KMS-11 (cell line): Measurements from ENCODE around the gene PTPRN2.

Source experiments
- H2AFZ ChIP-seq: fragments of 200-600 bp; sonication (generic); 2 replicates; pipeline ENCODE4 v1.6.1; 2016; ENCODE audit warnings: antibody characterized with exemption, mixed run types, low read depth
- H3K27ac ChIP-seq: fragments of 200-600 bp; sonication (generic); 2 replicates; pipeline ENCODE4 v1.6.1; 2016; ENCODE audit warnings: mild to moderate bottlenecking, mixed run types
- H3K27me3 ChIP-seq: fragments of 200-600 bp; sonication (generic); 2 replicates; pipeline ENCODE4 v1.6.1; 2017; ENCODE audit warnings: mild to moderate bottlenecking, low read depth, mixed run types, moderate library complexity; ENCODE audit not compliant: insufficient read depth
- H3K36me3 ChIP-seq: fragments of 200-600 bp; sonication (generic); 2 replicates; pipeline ENCODE4 v1.6.1; 2017; ENCODE audit warnings: mild to moderate bottlenecking, mixed run types; ENCODE audit not compliant: insufficient read depth
- H3K4me1 ChIP-seq: fragments of 200-600 bp; sonication (generic); 2 replicates; pipeline ENCODE4 v1.6.1; 2016; ENCODE audit warnings: mild to moderate bottlenecking, low read depth, mixed run types; ENCODE audit not compliant: poor library complexity, severe bottlenecking
- H3K4me2 ChIP-seq: fragments of 200-600 bp; sonication (generic); 2 replicates; pipeline ENCODE4 v1.7.0; 2016; ENCODE audit warnings: mild to moderate bottlenecking, mixed run types
- H3K4me3 ChIP-seq: fragments of 200-600 bp; sonication (generic); IDR thresholded peaks from 2 replicates; pipeline ENCODE4 v1.6.1; 2017; ENCODE audit warnings: low read depth, low read length, mixed read lengths; ENCODE audit not compliant: insufficient read depth
- H3K79me2 ChIP-seq: fragments of 200-600 bp; sonication (generic); 2 replicates; pipeline ENCODE4 v1.6.1; 2016; ENCODE audit warnings: low read depth, mixed run types; ENCODE audit not compliant: insufficient read depth
- H3K9ac ChIP-seq: fragments of 200-600 bp; sonication (generic); 2 replicates; pipeline ENCODE4 v1.6.1; 2016; ENCODE audit warnings: mild to moderate bottlenecking, mixed run types
- H4K20me1 ChIP-seq: fragments of 200-600 bp; sonication (generic); 2 replicates; pipeline ENCODE4 v1.6.1; 2016; ENCODE audit warnings: mild to moderate bottlenecking, mixed run types; ENCODE audit not compliant: insufficient read depth
- TF ChIP-seq, protein P1 (sequence below): fragments of 200-600 bp; sonication (generic); conservative IDR thresholded peaks from 2 replicates; pipeline ENCODE4 v1.6.1; 2017; ENCODE audit warnings: low read depth, mild to moderate bottlenecking, antibody characterized with exemption, low read length, moderate library complexity, mixed read lengths

PTPRN2 gene

DNA sequence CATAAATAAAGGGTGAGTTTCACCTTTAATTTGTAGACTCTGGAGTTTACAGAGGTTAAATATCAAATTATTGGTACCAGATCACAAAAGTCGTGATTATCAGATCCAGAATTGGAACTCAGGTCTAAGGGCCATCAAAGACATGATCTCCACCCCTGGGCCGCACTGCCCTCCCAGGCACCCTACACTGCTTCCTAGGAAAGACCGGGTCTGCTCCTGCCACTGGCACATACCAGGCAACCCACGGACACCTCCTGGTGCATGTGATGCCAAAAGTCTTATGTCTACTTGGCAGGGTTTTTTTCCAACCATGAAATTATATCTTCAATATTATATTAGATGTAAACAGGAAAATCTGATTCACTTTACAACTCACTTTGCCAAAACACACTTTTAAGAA, 452.8 kb downstream of the PTPRN2 start:
- H3K27me3 ChIP-seq = peaks cover 8% of the 10 kb centered on the region; the same call in 1 of the 2 replicates

DNA sequence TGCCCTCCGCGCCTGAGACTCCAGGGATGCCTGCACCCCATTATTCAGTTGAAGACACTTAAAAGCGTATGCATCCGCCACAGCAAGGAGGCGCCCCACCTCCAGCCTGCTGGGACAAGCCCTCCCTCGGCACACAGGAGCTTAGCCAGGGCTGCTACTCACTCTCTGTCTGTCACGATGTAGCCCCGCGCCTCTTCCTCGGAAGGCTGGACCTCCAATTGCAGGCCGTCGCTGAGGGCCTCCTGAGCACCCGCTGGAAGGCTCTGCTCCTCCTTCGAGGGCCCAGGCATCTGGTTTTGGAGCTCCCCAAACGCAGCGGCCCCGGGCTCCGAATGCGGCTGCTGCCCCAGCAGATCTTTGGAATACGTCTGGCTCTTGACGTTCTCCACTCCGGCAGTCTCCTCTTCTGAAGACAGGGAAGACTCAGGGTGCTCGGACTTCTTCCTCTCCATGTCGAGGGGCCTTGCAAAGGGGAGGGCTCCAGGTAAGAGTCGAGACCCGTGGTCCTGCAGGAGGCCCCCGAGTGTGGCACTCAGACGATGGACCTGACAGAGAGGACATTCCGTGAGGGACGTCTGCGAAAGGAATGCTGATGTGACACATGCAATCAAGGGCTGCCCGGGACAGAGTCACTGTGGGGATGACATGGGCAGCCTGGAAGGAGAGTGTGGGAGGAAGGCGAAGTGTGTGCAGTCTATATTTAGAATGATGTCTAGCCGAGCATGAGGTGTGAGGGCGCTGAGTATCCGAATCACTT, 453.9 kb downstream of the PTPRN2 start:
- H3K4me2 ChIP-seq = no peak overlapping the region
- no peak overlapping the region for H3K9ac ChIP-seq
- no peaks in the 10 kb centered on the region for H3K36me3 ChIP-seq
- no peak overlapping the region for H2AFZ ChIP-seq
- H3K4me1 ChIP-seq = no peaks in the 10 kb centered on the region
- peaks cover 1% of the 10 kb centered on the region; the same call in 1 of the 2 replicates for H3K27me3 ChIP-seq
- TF ChIP-seq, protein P1, sequence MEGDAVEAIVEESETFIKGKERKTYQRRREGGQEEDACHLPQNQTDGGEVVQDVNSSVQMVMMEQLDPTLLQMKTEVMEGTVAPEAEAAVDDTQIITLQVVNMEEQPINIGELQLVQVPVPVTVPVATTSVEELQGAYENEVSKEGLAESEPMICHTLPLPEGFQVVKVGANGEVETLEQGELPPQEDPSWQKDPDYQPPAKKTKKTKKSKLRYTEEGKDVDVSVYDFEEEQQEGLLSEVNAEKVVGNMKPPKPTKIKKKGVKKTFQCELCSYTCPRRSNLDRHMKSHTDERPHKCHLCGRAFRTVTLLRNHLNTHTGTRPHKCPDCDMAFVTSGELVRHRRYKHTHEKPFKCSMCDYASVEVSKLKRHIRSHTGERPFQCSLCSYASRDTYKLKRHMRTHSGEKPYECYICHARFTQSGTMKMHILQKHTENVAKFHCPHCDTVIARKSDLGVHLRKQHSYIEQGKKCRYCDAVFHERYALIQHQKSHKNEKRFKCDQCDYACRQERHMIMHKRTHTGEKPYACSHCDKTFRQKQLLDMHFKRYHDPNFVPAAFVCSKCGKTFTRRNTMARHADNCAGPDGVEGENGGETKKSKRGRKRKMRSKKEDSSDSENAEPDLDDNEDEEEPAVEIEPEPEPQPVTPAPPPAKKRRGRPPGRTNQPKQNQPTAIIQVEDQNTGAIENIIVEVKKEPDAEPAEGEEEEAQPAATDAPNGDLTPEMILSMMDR = no peak
- no peak overlapping the region for H3K27ac ChIP-seq
- H3K4me3 ChIP-seq = no peak overlapping the region
- no peaks in the 10 kb centered on the region for H3K79me2 ChIP-seq
- H4K20me1 ChIP-seq = no peaks in the 10 kb centered on the region

More for the DNA sequence above, 452.8 kb downstream of the PTPRN2 start:
- H2AFZ ChIP-seq = no peak overlapping the region
- H3K4me3 ChIP-seq = no peak overlapping the region
- TF ChIP-seq, protein P1 = no peak
- H4K20me1 ChIP-seq = no peaks in the 10 kb centered on the region
- H3K79me2 ChIP-seq = no peaks in the 10 kb centered on the region
- no peak overlapping the region for H3K4me2 ChIP-seq
- H3K4me1 ChIP-seq = no peaks in the 10 kb centered on the region
- H3K27ac ChIP-seq = no peak overlapping the region
- no peaks in the 10 kb centered on the region for H3K36me3 ChIP-seq
- no peak overlapping the region for H3K9ac ChIP-seq

DNA sequence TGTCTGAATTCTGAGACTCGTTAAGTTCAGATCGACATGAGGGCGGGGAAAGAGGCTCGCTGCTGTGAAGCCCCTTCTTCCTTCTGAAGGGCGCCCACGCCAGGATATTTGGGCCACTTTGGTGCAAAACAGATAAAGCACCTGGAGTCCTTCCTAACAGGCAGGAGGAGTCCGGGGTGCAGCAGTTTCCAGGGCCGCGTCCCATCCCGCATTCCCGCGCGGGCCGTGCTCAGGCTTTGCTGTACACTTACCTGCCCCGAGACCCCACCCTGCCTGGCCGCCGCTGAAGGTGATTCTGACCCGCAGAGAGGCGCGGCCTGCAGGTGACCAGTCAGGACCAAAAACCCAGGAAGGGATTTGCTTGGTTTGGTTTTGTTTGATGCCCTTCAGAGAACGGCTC, 454.6 kb downstream of the PTPRN2 start:
- H3K36me3 ChIP-seq = no peaks in the 10 kb centered on the region
- no peak overlapping the region for H3K4me2 ChIP-seq
- no peaks in the 10 kb centered on the region for H3K27me3 ChIP-seq
- TF ChIP-seq, protein P1 = no peak
- no peak overlapping the region for H3K27ac ChIP-seq
- H3K9ac ChIP-seq = no peak overlapping the region
- no peaks in the 10 kb centered on the region for H4K20me1 ChIP-seq
- H2AFZ ChIP-seq = no peak overlapping the region
- no peaks in the 10 kb centered on the region for H3K79me2 ChIP-seq
- H3K4me1 ChIP-seq = no peaks in the 10 kb centered on the region
- no peak overlapping the region for H3K4me3 ChIP-seq

DNA sequence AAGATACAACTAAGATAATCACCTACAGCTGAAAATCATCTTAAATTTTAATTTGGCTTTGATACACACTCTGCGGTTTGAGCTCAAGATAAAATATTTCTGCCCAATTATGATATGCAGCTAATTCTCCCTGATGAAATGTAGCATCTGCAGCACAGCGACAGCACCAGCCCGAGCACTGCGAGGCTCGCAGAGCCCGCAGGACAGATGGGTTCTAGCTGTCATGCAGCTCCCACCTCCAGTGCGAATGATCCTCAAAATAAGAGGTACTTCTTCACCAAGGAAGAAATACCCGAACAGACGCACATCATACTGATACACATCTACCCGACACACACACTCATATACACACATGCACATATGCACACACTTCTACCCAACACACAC, 457.6 kb downstream of the PTPRN2 start:
- no peak overlapping the region for H3K27ac ChIP-seq
- no peak overlapping the region for H3K4me2 ChIP-seq
- no peaks in the 10 kb centered on the region for H3K79me2 ChIP-seq
- no peaks in the 10 kb centered on the region for H4K20me1 ChIP-seq
- TF ChIP-seq, protein P1 = no peak
- H2AFZ ChIP-seq = no peak overlapping the region
- no peak overlapping the region for H3K4me3 ChIP-seq
- H3K9ac ChIP-seq = no peak overlapping the region
- no peaks in the 10 kb centered on the region for H3K4me1 ChIP-seq
- no peaks in the 10 kb centered on the region for H3K27me3 ChIP-seq
- no peaks in the 10 kb centered on the region for H3K36me3 ChIP-seq
